Measurements from ENCODE around the gene STYX.

STYX gene

DNA sequence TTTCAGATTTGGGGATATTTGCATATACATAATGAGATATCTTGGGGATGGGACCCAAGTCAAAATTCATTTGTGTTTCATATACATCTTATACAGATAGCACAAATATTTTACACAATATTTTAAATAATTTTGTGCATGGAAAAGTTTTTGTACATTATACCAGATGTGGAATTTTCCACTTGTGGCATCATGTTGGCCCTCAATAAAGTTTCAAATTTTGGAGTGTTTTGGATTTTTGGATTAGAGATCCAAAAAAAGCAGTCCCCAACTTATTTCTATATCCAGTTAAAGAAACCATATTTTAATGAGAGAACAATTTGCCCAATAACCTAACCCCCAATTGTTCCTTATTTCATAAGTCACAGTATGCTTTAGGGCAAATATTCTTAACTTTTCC is 56.9 kb downstream of the STYX start:
- Mint-ChIP-seq H3K27me3 (no peaks in the 10 kb centered on the region), H3K4me1 (ENCODE audit: low read depth) (peaks cover 27% of the 10 kb centered on the region), H3K27ac (no peak overlapping the region), H3K36me3 (ENCODE audit: low read depth) (peaks cover 7% of the 10 kb centered on the region), H3K4me3 (no peak overlapping the region), H3K9me3 (no peaks in the 10 kb centered on the region)
- intact Hi-C loops (cut with micrococcal nuclease) = no loop called here

DNA sequence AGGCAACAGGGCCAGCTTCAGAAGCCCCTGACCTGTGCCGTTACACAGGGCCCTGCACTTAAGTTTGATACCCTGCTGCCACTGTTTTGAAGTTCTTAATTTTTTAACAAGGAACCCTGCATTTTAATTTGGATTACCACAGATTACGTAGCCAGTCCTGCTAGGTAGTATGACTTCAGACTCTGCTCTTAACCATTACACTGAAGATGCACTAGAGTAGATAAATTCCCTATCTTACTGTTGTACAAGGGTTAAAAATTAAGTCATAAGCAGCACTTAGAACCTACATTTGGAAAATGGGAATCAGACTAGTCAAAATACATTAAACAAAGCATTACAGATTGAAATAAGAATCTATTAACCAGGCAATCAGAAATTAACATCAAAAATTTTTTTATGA is 59.2 kb downstream of the STYX start:
- Mint-ChIP-seq H3K27me3 (no peaks in the 10 kb centered on the region), H3K36me3 (ENCODE audit: low read depth) (peaks cover 7% of the 10 kb centered on the region), H3K27ac (no peak overlapping the region), H3K9me3 (no peaks in the 10 kb centered on the region), H3K4me1 (ENCODE audit: low read depth) (peaks cover 28% of the 10 kb centered on the region), H3K4me3 (no peak overlapping the region)
- intact Hi-C loops (cut with micrococcal nuclease) = no loop called here

DNA sequence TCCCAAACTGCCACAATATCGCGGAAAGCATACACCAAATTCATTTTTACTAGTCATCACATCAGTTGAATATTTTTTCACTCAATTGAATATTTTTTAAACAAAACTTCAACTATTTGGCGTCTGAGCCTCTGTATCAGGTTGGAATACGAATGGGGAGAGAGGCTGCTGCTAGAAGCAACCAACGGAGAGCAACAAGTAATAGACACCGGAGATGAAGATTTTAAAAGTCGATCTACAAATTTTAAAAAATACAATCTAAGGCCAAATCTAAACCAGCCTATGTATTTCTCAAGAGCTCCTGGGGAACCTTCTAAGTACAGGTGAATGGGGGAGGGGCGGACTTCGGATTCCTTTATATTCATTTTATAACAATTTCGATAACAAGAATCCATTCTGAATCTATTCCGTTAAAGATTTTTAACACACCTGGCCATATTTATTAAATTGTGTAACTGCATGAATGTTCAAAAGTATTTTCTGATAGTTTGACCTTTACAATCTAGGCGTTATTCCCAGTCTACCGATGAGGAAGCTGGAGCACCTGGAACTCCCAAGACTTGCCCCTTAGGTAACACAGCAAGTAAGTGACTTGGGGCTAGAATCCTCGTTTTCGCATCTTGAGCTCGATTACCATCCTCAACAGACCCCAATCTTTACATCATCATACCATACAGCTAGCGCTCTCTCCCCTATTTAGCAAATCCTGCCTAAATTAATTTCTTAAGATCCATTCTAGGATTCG is 60.2 kb downstream of the STYX start:
- intact Hi-C loops (cut with micrococcal nuclease) = loop anchor here (5.0 to 10.0 kb wide), 3 partner anchors 43 to 365 kb away; partner anchors contain the start of genes DDHD1, GPR137C and TXNDC16
- Mint-ChIP-seq H3K36me3 (ENCODE audit: low read depth) (peaks cover 7% of the 10 kb centered on the region), H3K27me3 (no peaks in the 10 kb centered on the region), H3K4me1 (ENCODE audit: low read depth) (peaks cover 28% of the 10 kb centered on the region), H3K27ac (peak overlapping the region; percentile 90), H3K9me3 (no peaks in the 10 kb centered on the region), H3K4me3 (peak overlapping the region; percentile 83)

DNA sequence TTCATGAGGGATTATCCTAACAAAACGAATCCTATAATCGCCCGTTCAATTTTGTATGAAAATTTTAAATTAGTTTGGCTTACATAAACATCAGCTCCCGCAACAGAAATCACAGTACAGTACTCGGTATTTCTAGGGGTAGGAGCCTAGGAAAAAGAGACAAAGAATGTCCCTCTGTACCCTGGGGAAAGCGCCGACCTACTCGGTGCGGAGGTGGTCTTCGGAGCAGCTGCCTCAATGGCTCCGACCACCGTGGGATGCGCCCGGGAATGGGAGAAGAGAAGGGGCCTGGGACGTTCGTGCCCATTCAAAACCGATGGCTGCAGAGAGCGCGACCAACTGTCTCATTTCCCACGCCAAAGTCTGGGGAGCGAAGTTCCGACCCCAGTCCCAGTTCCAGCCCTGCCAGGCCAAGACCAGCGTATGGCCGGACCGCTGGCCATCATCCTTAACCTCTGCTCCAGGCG is 60.8 kb downstream of the STYX start:
- peak overlapping the region; percentile 90 for H3K27ac Mint-ChIP-seq
- peaks cover 28% of the 10 kb centered on the region for H3K4me1 Mint-ChIP-seq (ENCODE audit: low read depth)
- H3K9me3 Mint-ChIP-seq = no peaks in the 10 kb centered on the region
- intact Hi-C loops (cut with micrococcal nuclease) = loop anchor here (5.0 to 10.0 kb wide), 3 partner anchors 43 to 364 kb away; partner anchors contain the start of genes DDHD1, GPR137C and TXNDC16
- peaks cover 7% of the 10 kb centered on the region for H3K36me3 Mint-ChIP-seq (ENCODE audit: low read depth)
- peak overlapping the region; percentile 83 for H3K4me3 Mint-ChIP-seq
- H3K27me3 Mint-ChIP-seq = no peaks in the 10 kb centered on the region

DNA sequence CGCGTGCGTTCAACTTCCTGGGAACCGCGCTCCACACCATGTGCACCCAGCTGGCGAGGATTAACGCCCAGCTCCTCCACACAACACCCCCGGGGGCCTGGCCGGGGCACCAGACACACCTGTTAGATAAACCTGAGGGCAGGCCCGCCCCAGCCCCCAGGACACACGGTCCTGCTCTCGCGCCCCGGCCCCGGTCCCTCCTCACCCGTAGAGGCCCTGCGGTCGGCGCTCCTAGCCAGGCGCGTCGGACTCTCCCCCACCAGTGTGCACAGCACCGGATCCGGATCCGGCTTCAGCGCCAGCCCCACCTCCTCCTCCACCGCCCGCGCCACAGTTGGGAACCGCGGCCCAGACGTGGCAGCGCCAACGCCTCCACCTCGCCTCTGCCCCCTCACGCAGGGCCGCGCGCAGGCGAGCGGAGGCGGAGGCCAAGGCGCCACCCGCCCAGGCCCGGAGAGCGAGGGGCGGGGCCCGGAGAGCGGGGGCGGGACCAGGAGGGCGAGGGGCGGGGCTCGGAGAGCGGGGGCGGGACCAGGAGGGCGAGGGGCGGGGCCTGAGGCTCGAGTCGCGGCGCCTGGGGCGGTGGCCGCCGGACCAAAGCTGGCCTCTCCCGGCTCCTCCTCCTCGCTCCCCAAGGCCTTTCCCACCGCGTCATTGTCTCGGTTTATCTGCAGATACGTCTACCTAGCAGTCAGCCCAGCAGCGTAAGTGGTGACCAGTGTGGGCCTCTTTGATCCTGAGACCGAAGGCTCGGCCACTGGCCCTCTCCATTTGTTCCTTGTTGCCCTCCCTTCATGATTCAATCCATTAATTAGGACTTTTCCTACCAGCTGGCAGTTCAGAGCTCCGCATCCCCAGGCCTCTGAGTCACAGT is 61.5 kb downstream of the STYX start, which contains the start of gene GNPNAT1:
GNPNAT1 (minus strand) TSS at position 385 of the 874 bp plus-strand sequence. CDS start 6,957 bp downstream, outside the sequence.
- Mint-ChIP-seq H3K36me3 (ENCODE audit: low read depth) (peaks cover 7% of the 10 kb centered on the region), H3K27ac (peak within 1 kb of the TSS; percentile 90), H3K9me3 (peaks cover 4% of the 10 kb centered on the region), H3K27me3 (no peaks in the 10 kb centered on the region), H3K4me1 (ENCODE audit: low read depth) (peaks cover 28% of the 10 kb centered on the region), H3K4me3 (peak within 1 kb of the TSS; percentile 84)
- intact Hi-C loops (cut with micrococcal nuclease) = loop anchor here (5.0 to 10.0 kb wide), 3 partner anchors 44 to 363 kb away; partner anchors contain the start of genes DDHD1, GPR137C and TXNDC16

DNA sequence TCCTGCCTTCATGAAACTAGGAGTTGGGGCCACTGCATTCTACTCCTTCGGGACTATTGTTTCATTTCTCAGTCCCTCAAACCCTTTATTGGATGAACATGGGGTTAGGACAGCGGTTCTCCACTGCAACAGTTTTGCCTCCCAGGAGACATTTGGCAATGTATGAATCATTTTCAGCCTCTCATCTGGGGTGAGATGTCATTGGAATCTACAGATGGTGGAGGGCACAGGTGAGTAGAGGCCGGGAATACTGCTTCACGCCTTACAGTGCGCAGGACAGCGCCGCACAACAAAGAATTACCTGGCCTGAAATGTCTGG is 62.1 kb downstream of the STYX start:
- H3K27ac Mint-ChIP-seq = peak overlapping the region; percentile 90
- peaks cover 9% of the 10 kb centered on the region for H3K9me3 Mint-ChIP-seq
- peaks cover 28% of the 10 kb centered on the region for H3K4me1 Mint-ChIP-seq (ENCODE audit: low read depth)
- H3K4me3 Mint-ChIP-seq = peak overlapping the region; percentile 84
- no peaks in the 10 kb centered on the region for H3K27me3 Mint-ChIP-seq
- H3K36me3 Mint-ChIP-seq (ENCODE audit: low read depth) = peaks cover 7% of the 10 kb centered on the region
- intact Hi-C loops (cut with micrococcal nuclease) = loop anchor here (5.0 to 10.0 kb wide), 3 partner anchors 45 to 363 kb away; partner anchors contain the start of genes DDHD1, GPR137C and TXNDC16

DNA sequence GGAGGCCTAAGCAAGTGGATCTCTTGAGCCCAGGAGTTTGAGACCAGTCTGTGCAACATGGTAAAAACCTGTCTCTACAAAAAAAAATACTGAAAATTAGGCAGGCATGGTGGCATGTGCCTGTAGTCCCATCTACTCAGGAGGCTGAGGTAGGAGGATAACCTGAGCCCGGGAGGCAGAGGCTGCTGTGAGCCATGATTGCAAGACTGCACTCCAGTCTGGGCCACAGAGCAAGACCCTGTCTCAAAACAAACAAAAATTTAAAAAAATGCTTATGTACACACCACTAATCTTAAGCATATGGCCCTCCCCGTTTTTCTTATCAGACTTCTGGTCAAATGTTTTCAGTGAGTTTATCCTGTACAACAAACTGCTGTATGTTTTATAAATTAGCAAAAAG is 63.1 kb downstream of the STYX start:
- Mint-ChIP-seq H3K9me3 (peaks cover 9% of the 10 kb centered on the region), H3K4me3 (no peak overlapping the region), H3K27ac (no peak overlapping the region), H3K4me1 (ENCODE audit: low read depth) (peaks cover 28% of the 10 kb centered on the region), H3K27me3 (no peaks in the 10 kb centered on the region), H3K36me3 (ENCODE audit: low read depth) (peaks cover 7% of the 10 kb centered on the region)
- intact Hi-C loops (cut with micrococcal nuclease) = loop anchor here (5.0 to 10.0 kb wide), 3 partner anchors 46 to 362 kb away; partner anchors contain the start of genes DDHD1, GPR137C and TXNDC16

DNA sequence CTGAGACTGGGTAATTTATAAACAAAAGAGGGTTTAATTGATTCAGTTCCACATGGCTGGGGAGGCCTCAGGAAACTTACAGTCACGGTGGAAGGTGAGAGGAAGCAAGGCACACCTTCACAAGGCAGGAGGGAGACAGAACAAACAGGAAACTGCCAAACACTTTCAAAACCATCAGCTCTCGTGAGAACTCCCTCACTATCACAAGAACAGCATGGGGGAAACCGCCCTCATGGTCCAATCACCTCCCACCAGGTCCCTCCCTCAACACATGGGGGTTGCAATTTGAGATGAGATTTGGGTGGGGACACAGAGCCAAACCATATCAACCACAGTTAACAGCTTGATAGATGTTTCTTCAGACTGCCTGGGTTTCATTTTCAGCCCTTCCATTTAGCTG is 67.7 kb downstream of the STYX start:
- Mint-ChIP-seq H3K9me3 (peaks cover 9% of the 10 kb centered on the region), H3K4me3 (no peak overlapping the region), H3K27ac (no peak overlapping the region), H3K36me3 (ENCODE audit: low read depth) (no peaks in the 10 kb centered on the region), H3K27me3 (no peaks in the 10 kb centered on the region), H3K4me1 (ENCODE audit: low read depth) (no peaks in the 10 kb centered on the region)
- intact Hi-C loops (cut with micrococcal nuclease) = loop anchor here (10.0 kb wide), 1 partner anchor 357 kb away; the partner anchor contains the start of gene DDHD1

DNA sequence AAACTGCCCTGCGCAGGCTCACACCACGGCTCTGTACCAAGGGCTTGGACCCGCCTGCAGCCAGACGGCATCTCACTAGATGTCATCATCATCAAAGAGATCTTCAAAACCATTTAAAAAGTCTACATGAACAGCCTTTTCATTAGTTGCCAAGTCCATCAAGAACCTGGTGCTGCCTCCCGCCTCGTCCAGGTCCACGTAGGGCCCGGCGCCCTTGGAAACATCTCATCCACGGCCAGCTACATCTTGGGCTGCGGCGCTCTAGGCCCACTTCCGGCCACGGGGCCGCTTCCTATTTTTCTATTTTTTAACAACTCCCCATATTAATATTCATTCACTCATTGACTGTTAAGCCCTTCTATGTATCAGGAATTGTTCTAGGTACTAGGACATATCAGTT is 68.9 kb downstream of the STYX start:
- Mint-ChIP-seq H3K27ac (no peak overlapping the region), H3K4me1 (ENCODE audit: low read depth) (no peaks in the 10 kb centered on the region)

DNA sequence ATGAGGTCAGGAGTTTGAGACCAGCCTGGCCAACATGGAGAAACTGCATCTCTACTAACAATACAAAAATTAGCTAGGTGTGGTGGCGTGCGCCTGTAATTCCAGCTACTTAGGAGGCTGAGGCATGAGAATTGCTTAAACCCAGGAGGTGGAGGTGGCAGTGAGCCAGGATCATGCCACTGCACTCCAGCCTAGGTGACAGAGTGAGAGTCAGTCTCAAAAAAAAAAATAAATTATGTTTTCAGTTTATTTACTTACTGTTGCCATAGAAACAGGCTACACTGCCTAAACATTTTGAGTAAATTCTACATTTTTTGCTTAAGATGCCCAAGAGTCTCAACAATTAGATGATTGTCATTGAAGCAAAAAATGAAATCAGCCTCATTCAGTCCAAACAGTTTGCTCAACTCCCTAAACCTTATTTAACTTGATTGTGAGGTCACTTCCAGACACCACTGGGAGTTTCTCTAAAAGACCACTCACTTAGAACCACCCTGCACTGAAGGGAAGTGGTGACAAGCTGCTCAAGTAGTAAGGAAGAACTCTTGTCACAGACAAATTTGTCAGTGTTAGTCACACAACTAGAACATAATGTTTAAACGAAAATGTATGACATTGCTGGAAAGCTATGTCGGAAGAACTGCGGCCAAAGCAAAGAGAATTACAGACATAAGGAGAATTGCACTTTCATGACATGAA is 71.2 kb downstream of the STYX start:
- H3K27ac Mint-ChIP-seq = no peak overlapping the region

More for the DNA sequence above, 68.9 kb downstream of the STYX start:
- H3K9me3 Mint-ChIP-seq = peaks cover 9% of the 10 kb centered on the region
- H3K4me3 Mint-ChIP-seq = no peak overlapping the region
- intact Hi-C loops (cut with micrococcal nuclease) = loop anchor here (10.0 kb wide), 1 partner anchor 356 kb away; the partner anchor contains the start of gene DDHD1
- no peaks in the 10 kb centered on the region for H3K36me3 Mint-ChIP-seq (ENCODE audit: low read depth)
- no peaks in the 10 kb centered on the region for H3K27me3 Mint-ChIP-seq

DNA sequence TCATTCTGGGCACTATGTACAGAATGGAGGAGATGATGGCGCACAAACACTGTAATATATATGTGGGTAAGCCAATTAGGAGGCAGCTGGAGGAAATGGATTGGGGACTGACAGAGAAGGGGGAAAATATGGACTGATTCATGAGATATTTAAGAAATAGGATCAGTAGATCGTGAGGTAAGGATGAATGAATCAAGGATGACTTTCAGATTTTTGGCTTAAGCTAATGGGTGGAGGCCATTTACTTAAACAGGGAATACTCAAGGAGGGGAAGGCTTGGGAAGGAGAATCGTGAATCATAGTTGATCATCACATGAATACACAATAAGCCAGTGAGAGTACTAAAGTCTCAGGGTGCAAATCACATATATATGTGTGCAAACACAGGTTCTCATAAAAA is 72.6 kb downstream of the STYX start:
- no peaks in the 10 kb centered on the region for H3K27me3 Mint-ChIP-seq
- no peaks in the 10 kb centered on the region for H3K36me3 Mint-ChIP-seq (ENCODE audit: low read depth)
- no peak overlapping the region for H3K27ac Mint-ChIP-seq
- no peaks in the 10 kb centered on the region for H3K9me3 Mint-ChIP-seq
- H3K4me3 Mint-ChIP-seq = no peak overlapping the region
- intact Hi-C loops (cut with micrococcal nuclease) = no loop called here
- no peaks in the 10 kb centered on the region for H3K4me1 Mint-ChIP-seq (ENCODE audit: low read depth)

More for the DNA sequence above, 71.2 kb downstream of the STYX start:
- intact Hi-C loops (cut with micrococcal nuclease) = no loop called here
- Mint-ChIP-seq H3K36me3 (ENCODE audit: low read depth) (no peaks in the 10 kb centered on the region), H3K9me3 (peaks cover 8% of the 10 kb centered on the region), H3K4me1 (ENCODE audit: low read depth) (no peaks in the 10 kb centered on the region), H3K4me3 (no peak overlapping the region), H3K27me3 (no peaks in the 10 kb centered on the region)

DNA sequence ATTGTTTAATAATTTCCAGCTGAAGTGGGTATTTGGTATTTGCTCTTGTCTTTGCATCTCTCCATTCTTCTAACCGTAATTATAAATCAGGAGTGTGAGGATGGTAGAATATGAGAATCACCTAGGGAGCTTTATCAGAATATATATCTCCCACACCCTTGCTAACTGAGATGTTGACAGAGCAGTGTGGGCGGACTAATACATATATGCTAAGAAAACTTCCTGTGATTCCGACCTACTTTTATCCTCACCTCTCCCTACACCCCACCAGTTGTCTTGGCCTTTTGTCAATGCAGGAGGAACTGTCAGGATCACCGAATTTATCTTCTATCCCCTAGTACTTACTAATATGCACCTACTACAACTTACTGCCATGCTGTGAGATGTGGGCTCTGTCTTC is 76.1 kb downstream of the STYX start:
- intact Hi-C loops (cut with micrococcal nuclease) = no loop called here
- no peaks in the 10 kb centered on the region for H3K36me3 Mint-ChIP-seq (ENCODE audit: low read depth)
- H3K4me3 Mint-ChIP-seq = no peak overlapping the region
- no peaks in the 10 kb centered on the region for H3K9me3 Mint-ChIP-seq
- no peaks in the 10 kb centered on the region for H3K4me1 Mint-ChIP-seq (ENCODE audit: low read depth)
- H3K27me3 Mint-ChIP-seq = no peaks in the 10 kb centered on the region
- H3K27ac Mint-ChIP-seq = no peak overlapping the region

DNA sequence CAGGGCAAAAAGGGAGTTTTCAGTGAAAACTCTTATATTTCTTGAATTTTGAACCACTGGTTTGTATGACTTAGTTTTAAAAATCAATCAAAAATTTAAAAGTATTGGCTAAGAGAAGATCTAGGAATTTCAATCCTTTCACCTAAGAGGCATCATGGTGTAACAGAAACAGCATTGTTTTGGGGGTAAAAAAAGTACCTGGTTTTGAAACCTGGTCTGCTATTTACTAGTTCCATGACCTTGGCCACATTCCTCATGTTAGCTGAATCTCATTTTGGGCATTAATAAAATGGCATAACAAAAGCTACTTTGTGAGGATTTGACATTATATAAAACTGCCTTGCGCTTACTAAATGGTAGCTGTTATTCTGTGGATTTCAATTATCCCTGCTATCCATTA is 78.1 kb downstream of the STYX start:
- Mint-ChIP-seq H3K36me3 (ENCODE audit: low read depth) (no peaks in the 10 kb centered on the region), H3K4me1 (ENCODE audit: low read depth) (no peaks in the 10 kb centered on the region), H3K4me3 (no peak overlapping the region), H3K27ac (no peak overlapping the region), H3K9me3 (no peaks in the 10 kb centered on the region), H3K27me3 (no peaks in the 10 kb centered on the region)
- intact Hi-C loops (cut with micrococcal nuclease) = no loop called here

Data from dendritic cell treated with granulocyte-macrophage colony-stimulating factor and Interleukin-4, amounts not matched to agents 40 ng/mL and 50 ng/mL, for 4 days (primary cell).